COLO668 (cell line): ENCODE measurements around the gene GMDS.

ENCODE experiments used
- DNase-seq: peaks from one replicate; lab custom pipeline; 2025; ENCODE audit not compliant: unreplicated experiment; lab: John Stamatoyannopoulos, UW

Gene GMDS

GRCh38 chr6:2140438-2141128 is 104.8 kb downstream of the GMDS start:
- no peak for DNase-seq

- no peak for DNase-seq
Observed at GRCh38 chr6:2135401-2135800, 110.0 kb downstream of the GMDS start.

GRCh38 chr6:2134554-2134953 is 110.9 kb downstream of the GMDS start:
- no peak for DNase-seq

- no peak for DNase-seq
Observed at GRCh38 chr6:2133716-2134310, 111.6 kb downstream of the GMDS start.

GRCh38 chr6:2132916-2133315 is 112.5 kb downstream of the GMDS start:
- DNase-seq = no peak

GRCh38 chr6:2132416-2132815 is 113.0 kb downstream of the GMDS start:
- DNase-seq = no peak

GRCh38 chr6:2129182-2129621 is 116.2 kb downstream of the GMDS start:
- no peak for DNase-seq

- DNase-seq = no peak
Observed at GRCh38 chr6:2127484-2127911, 117.9 kb downstream of the GMDS start.

- no peak for DNase-seq
Observed at GRCh38 chr6:2126351-2126750, 119.1 kb downstream of the GMDS start.

GRCh38 chr6:2125158-2125557 is 120.2 kb downstream of the GMDS start:
- no peak for DNase-seq

GRCh38 chr6:2124260-2124709 is 121.1 kb downstream of the GMDS start:
- no peak for DNase-seq

GRCh38 chr6:2120912-2121311 is 124.5 kb downstream of the GMDS start:
- DNase-seq = no peak

GRCh38 chr6:2119275-2119674 is 126.1 kb downstream of the GMDS start:
- no peak for DNase-seq

- no peak for DNase-seq
Observed at GRCh38 chr6:2118136-2118535, 127.3 kb downstream of the GMDS start.

- no peak for DNase-seq
Observed at GRCh38 chr6:2117447-2117846, 128.0 kb downstream of the GMDS start.

GRCh38 chr6:2116496-2116895 is 128.9 kb downstream of the GMDS start:
- no peak for DNase-seq

- DNase-seq = no peak
Observed at GRCh38 chr6:2114100-2114499, 131.3 kb downstream of the GMDS start.

- no peak for DNase-seq
Observed at GRCh38 chr6:2111162-2111677, 134.2 kb downstream of the GMDS start.

GRCh38 chr6:2110504-2110903 is 134.9 kb downstream of the GMDS start:
- no peak for DNase-seq

- DNase-seq = no peak
Observed at GRCh38 chr6:2109796-2110195, 135.6 kb downstream of the GMDS start.

GRCh38 chr6:2108700-2109306 is 136.6 kb downstream of the GMDS start:
- peak; percentile 54 for DNase-seq

GRCh38 chr6:2104524-2104880 is 140.9 kb downstream of the GMDS start:
- no peak for DNase-seq
